HG03159 (cell line): ENCODE results near the gene OR9K2.
"Not testable (repeated sequence)": the region's sequence is repeated elsewhere in the genome, so short reads cannot be mapped to it uniquely, and the experiment has no call there.

Experiments used
- ATAC-seq: cut with Tn5 transposase; IDR thresholded peaks from one replicate; pipeline ENCODE4 v1.9.1; 2021; ENCODE audit warnings: mild to moderate bottlenecking, moderate library complexity; ENCODE audit not compliant: unreplicated experiment

The OR9K2 gene, protein sequence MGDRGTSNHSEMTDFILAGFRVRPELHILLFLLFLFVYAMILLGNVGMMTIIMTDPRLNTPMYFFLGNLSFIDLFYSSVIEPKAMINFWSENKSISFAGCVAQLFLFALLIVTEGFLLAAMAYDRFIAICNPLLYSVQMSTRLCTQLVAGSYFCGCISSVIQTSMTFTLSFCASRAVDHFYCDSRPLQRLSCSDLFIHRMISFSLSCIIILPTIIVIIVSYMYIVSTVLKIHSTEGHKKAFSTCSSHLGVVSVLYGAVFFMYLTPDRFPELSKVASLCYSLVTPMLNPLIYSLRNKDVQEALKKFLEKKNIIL

DNA sequence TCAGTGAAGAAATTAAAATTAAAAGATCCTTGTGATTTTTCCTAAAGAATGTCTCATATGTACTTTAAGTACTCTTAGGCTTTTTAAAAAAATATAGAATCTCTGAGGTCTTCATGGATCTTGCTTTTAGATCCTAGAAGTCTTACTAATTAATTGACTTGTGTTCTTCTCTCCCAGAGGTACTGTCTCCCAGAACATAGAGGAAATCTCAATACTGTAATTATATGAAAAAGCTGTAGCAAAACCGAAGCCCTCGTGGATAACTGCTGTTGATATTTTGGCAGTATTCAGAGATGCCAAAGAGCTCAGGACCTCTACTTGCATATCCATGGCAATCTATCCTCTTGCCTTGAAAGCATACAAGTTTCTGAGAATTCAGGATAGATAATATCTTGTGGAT, at the start of gene OR9K2:
Gene OR9K2, plus strand, starts transcription at position 301 of the 400 bp plus-strand sequence. CDS start 3,429 bp downstream, outside the sequence.
- no peak for ATAC-seq

DNA sequence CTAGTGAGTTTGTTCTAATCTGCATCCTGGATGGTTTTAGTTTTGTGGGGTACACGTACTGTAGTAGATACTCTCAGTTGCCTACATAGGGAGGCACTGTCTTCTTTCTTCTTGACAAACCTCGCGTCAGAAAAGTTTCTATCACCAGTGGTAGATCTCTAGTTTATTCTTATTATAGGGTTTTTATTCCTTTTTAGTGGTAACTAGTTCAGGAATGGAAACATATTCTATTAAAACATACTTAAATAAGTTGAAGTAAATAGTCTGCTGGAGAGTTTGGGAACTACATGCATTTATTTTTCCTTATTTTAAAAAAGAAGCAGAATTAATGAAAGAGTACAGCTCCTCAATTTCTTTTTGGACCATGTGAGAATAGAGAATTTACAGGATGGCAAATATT, 33.6 kb upstream of the OR9K2 start:
- ATAC-seq, result no peak

DNA sequence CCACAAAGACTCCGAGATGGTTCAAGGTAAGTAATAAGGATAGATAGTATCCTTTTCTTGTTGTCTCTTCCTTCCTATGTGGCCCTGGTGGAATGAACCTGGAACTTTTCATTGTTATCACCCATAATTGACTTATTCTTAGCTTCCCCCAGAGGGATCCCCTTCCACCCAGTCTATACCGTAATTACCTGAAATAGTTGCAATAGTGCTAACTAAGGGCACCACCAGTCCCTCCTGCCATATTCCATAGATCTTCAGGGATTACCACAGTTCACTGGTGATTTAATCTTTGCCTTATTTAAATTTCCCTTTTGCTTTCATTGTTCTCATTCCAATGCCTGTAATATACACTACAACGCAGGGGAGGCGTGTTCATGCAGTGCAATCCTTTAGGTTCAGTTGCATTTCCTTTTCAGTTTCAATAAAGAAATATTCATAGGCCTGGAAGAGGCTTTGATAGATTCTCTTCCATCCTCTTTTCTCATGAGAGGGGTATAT, 13.8 kb upstream of the OR9K2 start:
- no peak for ATAC-seq

DNA sequence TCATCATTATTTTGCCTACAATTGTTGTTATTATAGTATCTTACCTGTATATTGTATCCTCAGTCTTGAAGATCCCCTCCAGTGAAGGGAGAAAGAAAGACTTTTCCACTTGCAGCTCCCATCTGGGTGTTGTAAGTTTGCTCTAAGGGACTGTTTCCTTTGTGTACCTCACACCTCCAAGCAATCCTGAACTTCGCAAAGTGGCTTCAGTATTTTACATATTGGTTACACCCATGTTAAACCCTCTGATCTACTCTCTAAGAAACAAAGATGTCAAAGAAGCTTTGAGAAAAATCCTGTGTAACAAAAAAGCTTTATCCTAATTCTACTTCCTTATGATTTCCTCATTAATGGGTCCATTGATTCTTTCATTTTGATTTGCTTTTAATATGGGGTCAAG, 10.1 kb upstream of the OR9K2 start:
- ATAC-seq, result no peak

DNA sequence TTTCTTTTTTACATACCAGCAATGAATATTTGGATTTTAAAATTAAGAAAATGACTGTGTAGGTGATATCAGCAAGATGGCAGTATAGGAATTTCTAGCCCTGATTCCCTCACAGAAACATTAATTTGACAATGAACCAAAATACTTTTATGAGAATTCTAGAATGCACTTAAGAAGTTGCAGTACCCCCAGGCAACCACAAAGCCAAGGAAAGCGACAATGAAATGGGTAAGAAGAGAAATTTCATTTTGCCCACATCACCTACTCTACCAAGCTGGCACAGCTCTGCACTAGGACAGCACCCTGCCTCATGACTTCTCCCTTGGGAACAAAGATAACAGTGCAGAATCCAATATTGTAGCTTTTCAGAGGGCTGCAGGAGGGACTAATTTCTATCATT, 6.6 kb downstream of the OR9K2 start:
- no peak for ATAC-seq

GRCh38 chr12:55142669-55143565, 16.7 kb downstream of the OR9K2 start:
- no peak for ATAC-seq

GRCh38 chr12:55143566-55143870, 17.3 kb downstream of the OR9K2 start:
- no peak for ATAC-seq

GRCh38 chr12:55167010-55167640, 40.9 kb downstream of the OR9K2 start:
- not testable (repeated sequence) for ATAC-seq

DNA sequence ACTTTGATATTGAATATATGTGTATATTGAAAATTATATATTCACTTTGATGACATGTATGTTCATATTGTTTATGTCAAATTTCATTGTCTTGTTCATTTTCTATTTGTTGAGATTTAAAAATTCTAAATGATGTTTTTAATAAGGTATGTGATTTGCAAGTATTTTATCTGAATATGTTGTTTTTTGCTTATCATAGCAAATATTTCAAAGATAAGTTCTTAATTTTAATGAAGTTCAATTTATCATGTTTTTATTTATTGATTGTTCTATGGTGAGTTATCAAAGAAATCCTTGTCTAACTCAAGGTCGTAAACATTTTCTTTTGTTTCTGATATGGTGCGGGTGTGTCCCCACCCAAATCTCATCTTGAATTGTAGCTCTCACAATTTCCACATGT, 45.2 kb downstream of the OR9K2 start:
- no peak for ATAC-seq

GRCh38 chr12:55171846-55172245, 45.6 kb downstream of the OR9K2 start:
- ATAC-seq, result not testable (repeated sequence)

DNA sequence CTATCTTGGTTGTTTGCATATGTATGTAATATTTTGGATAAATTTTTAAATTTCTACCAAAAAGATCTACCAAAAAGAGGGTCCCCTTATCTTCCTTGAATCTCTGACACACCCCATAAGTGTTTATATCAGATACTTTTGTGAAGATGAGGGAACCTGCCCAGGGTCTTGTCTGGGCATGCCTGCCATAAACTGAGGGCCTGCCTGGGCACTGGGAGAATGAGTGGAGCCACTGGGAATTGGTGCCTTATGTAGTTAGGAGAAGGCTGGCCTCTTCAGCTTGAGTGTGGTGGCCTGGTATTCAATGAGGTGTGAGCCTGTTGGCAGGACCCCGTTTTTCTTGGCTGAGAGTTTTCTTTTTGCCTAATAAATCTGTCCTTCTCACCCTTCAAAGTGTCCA, 46.5 kb downstream of the OR9K2 start:
- ATAC-seq, result no peak

DNA sequence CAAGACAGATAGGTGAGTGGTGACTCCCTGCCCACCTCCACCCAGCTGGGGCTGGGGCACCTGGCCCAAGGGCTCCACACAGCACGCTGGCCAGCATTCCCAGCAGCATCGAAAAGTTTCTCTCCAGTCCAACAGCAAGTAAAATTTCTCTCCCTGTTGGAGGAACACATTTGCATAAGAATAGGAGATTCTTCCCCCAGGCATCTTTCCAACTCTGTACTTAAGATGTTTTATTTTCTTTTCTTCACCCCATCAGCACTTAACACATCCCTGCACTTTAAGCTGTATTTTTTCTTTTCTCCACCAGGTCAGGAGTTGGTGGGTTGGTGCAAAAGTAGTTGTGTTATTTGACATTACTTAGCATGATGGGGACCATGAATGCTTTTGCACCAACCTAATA, 47.2 kb downstream of the OR9K2 start:
- ATAC-seq, result no peak
